ENCODE data around the gene RASGEF1C.

- no peak for TF ChIP-seq CTCF (IDR thresholded peaks at IDR 0.05)
- no peak for TF ChIP-seq POLR2A (IDR thresholded peaks at IDR 0.05)
- TF ChIP-seq EP300 (IDR thresholded peaks at IDR 0.05): no peak
These were observed 32.8 kb downstream of the RASGEF1C start for GRCh38 chr5:180176191-180176590.
